Esophagus muscularis mucosa (tissue), 4 donors: ENCODE data around the gene ARNT2.

Source experiments
- CTCF ChIP-seq, 3 experiments: fragments of 200-600 bp in 2 of 3; fragments of 450-650 bp in 1 of 3; sonication (generic) in 2 of 3; IDR thresholded peaks; one replicate each; pipeline ENCODE4 v1.5.1; 2017 to 2019; ENCODE audit warnings: antibody characterized with exemption in 3 of 3, mild to moderate bottlenecking in 2 of 3, moderate library complexity in 1 of 3
- EP300 ChIP-seq: sonication (generic); formaldehyde crosslinking; IDR thresholded peaks from one replicate; pipeline ENCODE4 v1.6.1; 2017; ENCODE audit warnings: antibody characterized with exemption
- POLR2A ChIP-seq: fragments of 450-650 bp; IDR thresholded peaks from one replicate; pipeline ENCODE4 v1.6.1; 2017; ENCODE audit warnings: antibody characterized with exemption, moderate library complexity, mild to moderate bottlenecking, low read depth

- no peak for TF ChIP-seq CTCF (IDR thresholded peaks at IDR 0.05)
- no peak for TF ChIP-seq POLR2A
- TF ChIP-seq EP300: no peak
Measured at GRCh38 chr15:80626643-80627120, 222.5 kb downstream of the ARNT2 start.
